Liver (tissue), 3 donors: ENCODE measurements around the gene SCN2B.

Experiments
- ATF3 ChIP-seq: IDR thresholded peaks from 2 replicates; pipeline ENCODE4 v1.6.1; 2016; ENCODE audit warnings: antibody characterized with exemption
- CTCF ChIP-seq: fragments of 150-350 bp; IDR thresholded peaks from 2 replicates; pipeline ENCODE4 v1.5.1; 2017; ENCODE audit warnings: improper control_type of control experiment, low read depth, low read length; ENCODE audit not compliant: missing input control
- FOXA1 ChIP-seq: IDR thresholded peaks from 2 replicates; pipeline ENCODE4 v1.6.1; 2016; ENCODE audit warnings: antibody characterized with exemption
- GABPA ChIP-seq, 2 donors: IDR thresholded peaks in 1 of 2; conservative IDR thresholded peaks in 1 of 2; 2 replicates each; pipeline ENCODE4 v1.6.1; 2016; ENCODE audit warnings: antibody characterized with exemption in 2 of 2, mild to moderate bottlenecking in 1 of 2, moderate library complexity in 1 of 2
- HNF4G ChIP-seq: IDR thresholded peaks from 2 replicates; pipeline ENCODE4 v1.6.1; 2016; ENCODE audit warnings: antibody characterized with exemption
- JUND ChIP-seq, 2 donors: IDR thresholded peaks; 2 replicates each; pipeline ENCODE4 v1.6.1; 2016; ENCODE audit warnings: antibody characterized with exemption in 2 of 2
- MAX ChIP-seq: IDR thresholded peaks from 2 replicates; pipeline ENCODE4 v1.6.1; 2016; ENCODE audit warnings: antibody characterized with exemption
- RAD21 ChIP-seq, 2 donors: IDR thresholded peaks; 2 replicates each; pipeline ENCODE4 v1.6.1; 2016; ENCODE audit warnings: antibody characterized with exemption in 2 of 2, mild to moderate bottlenecking in 2 of 2
- REST ChIP-seq: IDR thresholded peaks from 2 replicates; pipeline ENCODE4 v1.6.1; 2016; ENCODE audit warnings: antibody characterized with exemption, mild to moderate bottlenecking
- RXRA ChIP-seq, 2 donors: IDR thresholded peaks; 2 replicates each; pipeline ENCODE4 v1.6.1; 2017 to 2018; ENCODE audit warnings: antibody characterized with exemption in 2 of 2, mild to moderate bottlenecking in 1 of 2
- SP1 ChIP-seq: IDR thresholded peaks from 2 replicates; pipeline ENCODE4 v1.6.1; 2018; ENCODE audit warnings: antibody characterized with exemption, mild to moderate bottlenecking
- TAF1 ChIP-seq: conservative IDR thresholded peaks from 2 replicates; pipeline ENCODE4 v1.6.1; 2016; ENCODE audit warnings: antibody characterized with exemption, mild to moderate bottlenecking
- YY1 ChIP-seq: IDR thresholded peaks from 2 replicates; pipeline ENCODE4 v1.6.1; 2016; ENCODE audit warnings: antibody characterized with exemption, mild to moderate bottlenecking
- donor health status: healthy.
- donor health status: healthy.

GRCh38 chr11:118216621-118217481 is 40.4 kb upstream of the SCN2B start:
- TF ChIP-seq YY1 (no peak), CTCF (no peak), MAX (no peak), RAD21 (IDR thresholded peaks at IDR 0.05) (no peak), REST (no peak), GABPA (IDR thresholded peaks at IDR 0.05 in 1 of 2, conservative IDR thresholded peaks at IDR 0.05 in 1 of 2) (no peak), JUND (IDR thresholded peaks at IDR 0.05) (no peak), HNF4G (no peak), RXRA (IDR thresholded peaks at IDR 0.05) (no peak), TAF1 (no peak), FOXA1 (no peak), SP1 (no peak), ATF3 (no peak)
